ENCODE data around the gene OPA3. TPM values are rescaled to one million over a fixed set of nuclear protein-coding genes. Genes with fewer than 3 reads are reported as not detected.

OPA3 gene
- total RNA-seq, 1 experiment from 2014 or later, result 11.1 TPM

DNA sequence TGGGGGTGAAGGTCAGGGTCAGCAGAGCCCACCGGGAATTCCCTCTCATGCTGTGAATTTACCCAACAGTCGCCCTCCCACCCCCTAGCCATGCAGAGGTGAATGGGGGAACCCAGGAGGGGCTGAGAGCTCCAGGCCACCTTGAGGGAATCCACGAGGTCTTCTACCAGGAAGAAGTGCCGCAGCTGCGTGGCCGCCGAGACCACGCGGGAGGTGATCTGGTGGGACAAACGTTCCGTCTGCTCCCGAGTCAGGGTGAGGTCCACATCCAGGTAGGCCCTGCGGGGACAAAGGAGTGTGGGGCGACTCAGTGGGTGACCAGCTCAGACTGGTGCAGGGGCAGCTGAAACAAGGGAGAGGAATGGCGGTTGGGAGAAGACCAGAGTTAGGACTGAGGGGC, 95.9 kb downstream of the OPA3 start:
- CTCF ChIA-PET, result interaction anchor here (1.5 kb wide), 1 partner anchor 10 kb away, joined by 4 read pairs; no protein-coding TSS in a partner anchor

More for the DNA sequence above, 95.9 kb downstream of the OPA3 start:
- Histone ChIP-seq H2AFZ (ENCODE audit: low read depth, low read length, poor library complexity, severe bottlenecking) (no peak overlapping the region), H3K9me3 (ENCODE audit: control insufficient read depth in 1 of 2, insufficient read depth in 1 of 2, low read depth in 1 of 2, low read length in 2 of 2) (no peaks in the 10 kb centered on the region), H4K20me1 (ENCODE audit: insufficient read depth) (no peaks in the 10 kb centered on the region), H3K9ac (ENCODE audit: low read length) (no peak overlapping the region), H3K36me3 (ENCODE audit: control insufficient read depth in 1 of 2, insufficient read depth in 2 of 2, low read length in 2 of 2) (no peaks in the 10 kb centered on the region), H3K27me3 (ENCODE audit: insufficient read depth, low read length) (no peaks in the 10 kb centered on the region), H3K4me1 (ENCODE audit: control insufficient read depth in 1 of 2, insufficient read depth in 2 of 2, low read length in 2 of 2) (peaks cover 17 to 42% of the 10 kb centered on the region in 2 experiments), H3K9me2 (ENCODE audit: insufficient read depth) (no peaks in the 10 kb centered on the region), H3K27ac (ENCODE audit: low read depth, low read length) (no peak overlapping the region), H3K4me2 (ENCODE audit: low read length) (no peak overlapping the region), H3K4me3 (replicated peaks in 1 of 2; ENCODE audit: low read depth in 1 of 2, low read length in 2 of 2) (no peak overlapping the region), H3K79me2 (ENCODE audit: insufficient read depth, low read length) (no peaks in the 10 kb centered on the region)
- ChIA-PET POLR2A (no interaction called here), RAD21 (ENCODE audit: low non-redundant PET in 1 of 2, low total read pairs in 2 of 2, uncharacterized antibody in 2 of 2, unreplicated experiment in 2 of 2) (no interaction called here)
- ATAC-seq, result no peak
- no peak for DNase-seq (ENCODE audit: low read depth, low spot score)
- TF ChIP-seq EGR1 (IDR thresholded peaks at IDR 0.05; ENCODE audit: low read depth) (no peak), EZH2 (IDR thresholded peaks at IDR 0.05) (no peak)
- TF ChIP-seq, protein P1, sequence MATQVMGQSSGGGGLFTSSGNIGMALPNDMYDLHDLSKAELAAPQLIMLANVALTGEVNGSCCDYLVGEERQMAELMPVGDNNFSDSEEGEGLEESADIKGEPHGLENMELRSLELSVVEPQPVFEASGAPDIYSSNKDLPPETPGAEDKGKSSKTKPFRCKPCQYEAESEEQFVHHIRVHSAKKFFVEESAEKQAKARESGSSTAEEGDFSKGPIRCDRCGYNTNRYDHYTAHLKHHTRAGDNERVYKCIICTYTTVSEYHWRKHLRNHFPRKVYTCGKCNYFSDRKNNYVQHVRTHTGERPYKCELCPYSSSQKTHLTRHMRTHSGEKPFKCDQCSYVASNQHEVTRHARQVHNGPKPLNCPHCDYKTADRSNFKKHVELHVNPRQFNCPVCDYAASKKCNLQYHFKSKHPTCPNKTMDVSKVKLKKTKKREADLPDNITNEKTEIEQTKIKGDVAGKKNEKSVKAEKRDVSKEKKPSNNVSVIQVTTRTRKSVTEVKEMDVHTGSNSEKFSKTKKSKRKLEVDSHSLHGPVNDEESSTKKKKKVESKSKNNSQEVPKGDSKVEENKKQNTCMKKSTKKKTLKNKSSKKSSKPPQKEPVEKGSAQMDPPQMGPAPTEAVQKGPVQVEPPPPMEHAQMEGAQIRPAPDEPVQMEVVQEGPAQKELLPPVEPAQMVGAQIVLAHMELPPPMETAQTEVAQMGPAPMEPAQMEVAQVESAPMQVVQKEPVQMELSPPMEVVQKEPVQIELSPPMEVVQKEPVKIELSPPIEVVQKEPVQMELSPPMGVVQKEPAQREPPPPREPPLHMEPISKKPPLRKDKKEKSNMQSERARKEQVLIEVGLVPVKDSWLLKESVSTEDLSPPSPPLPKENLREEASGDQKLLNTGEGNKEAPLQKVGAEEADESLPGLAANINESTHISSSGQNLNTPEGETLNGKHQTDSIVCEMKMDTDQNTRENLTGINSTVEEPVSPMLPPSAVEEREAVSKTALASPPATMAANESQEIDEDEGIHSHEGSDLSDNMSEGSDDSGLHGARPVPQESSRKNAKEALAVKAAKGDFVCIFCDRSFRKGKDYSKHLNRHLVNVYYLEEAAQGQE (IDR thresholded peaks at IDR 0.05; ENCODE audit: low read depth), result no peak
- intact Hi-C loops (cut with micrococcal nuclease), result no loop called here
- BruUV-seq (replicated peaks), result no TSS peak
